ENCODE results near the gene WDR82.

The WDR82 gene

GRCh38 chr3:52227766-52228165 lies 50.7 kb downstream of the WDR82 start:
- DNase-seq (ENCODE audit: insufficient read length, low spot score) (no peak), FAIRE-seq (no peak)

- FAIRE-seq (no peak), DNase-seq (ENCODE audit: insufficient read length, low spot score) (no peak)
These were observed 51.3 kb downstream of the WDR82 start for GRCh38 chr3:52227117-52227516.

GRCh38 chr3:52226229-52226817 lies 52.1 kb downstream of the WDR82 start:
- FAIRE-seq, result peak; percentile 80
- DNase-seq (ENCODE audit: insufficient read length, low spot score), result no peak

GRCh38 chr3:52225452-52226228 lies 52.8 kb downstream of the WDR82 start, which contains the start of gene TLR9:
Gene TLR9, minus strand, starts transcription at chr3:52225645. Its CDS starts 116 bp downstream, at chr3:52225529.
- DNase-seq (ENCODE audit: insufficient read length, low spot score) (peak; percentile 80), FAIRE-seq (peak; percentile 95)

- FAIRE-seq (no peak), DNase-seq (ENCODE audit: insufficient read length, low spot score) (no peak)
These were observed 54.7 kb downstream of the WDR82 start for GRCh38 chr3:52223449-52224408.

- DNase-seq (ENCODE audit: insufficient read length, low spot score), result no peak
- FAIRE-seq, result no peak
These were observed 55.9 kb downstream of the WDR82 start for GRCh38 chr3:52222319-52223221.

- FAIRE-seq (no peak), DNase-seq (ENCODE audit: insufficient read length, low spot score) (no peak)
These were observed 56.7 kb downstream of the WDR82 start for GRCh38 chr3:52221563-52222318.

- FAIRE-seq (no peak), DNase-seq (ENCODE audit: insufficient read length, low spot score) (no peak)
These were observed 57.3 kb downstream of the WDR82 start for GRCh38 chr3:52221141-52221562.

GRCh38 chr3:52220380-52221026 lies 57.9 kb downstream of the WDR82 start:
- peak; percentile 78 for DNase-seq (ENCODE audit: insufficient read length, low spot score)
- FAIRE-seq, result peak; percentile 88

GRCh38 chr3:52218937-52219650 lies 59.4 kb downstream of the WDR82 start:
- FAIRE-seq, result peak; percentile 8
- DNase-seq (ENCODE audit: insufficient read length, low spot score), result no peak

- FAIRE-seq (no peak), DNase-seq (ENCODE audit: insufficient read length, low spot score) (no peak)
These were observed 60.0 kb downstream of the WDR82 start for GRCh38 chr3:52218454-52218853.

- DNase-seq (ENCODE audit: insufficient read length, low spot score) (no peak), FAIRE-seq (peak; percentile 8)
These were observed 60.4 kb downstream of the WDR82 start for GRCh38 chr3:52218026-52218425.

GRCh38 chr3:52217409-52217805 lies 61.0 kb downstream of the WDR82 start:
- FAIRE-seq, result no peak
- DNase-seq (ENCODE audit: insufficient read length, low spot score), result no peak

- no peak for DNase-seq (ENCODE audit: insufficient read length, low spot score)
- FAIRE-seq, result no peak
These were observed 61.7 kb downstream of the WDR82 start for GRCh38 chr3:52216585-52217408.

- FAIRE-seq (no peak), DNase-seq (ENCODE audit: insufficient read length, low spot score) (no peak)
These were observed 63.1 kb downstream of the WDR82 start for GRCh38 chr3:52215351-52215750.

- FAIRE-seq, result no peak
- no peak for DNase-seq (ENCODE audit: insufficient read length, low spot score)
These were observed 64.5 kb downstream of the WDR82 start for GRCh38 chr3:52213901-52214300.

GRCh38 chr3:52213005-52213404 lies 65.4 kb downstream of the WDR82 start:
- DNase-seq (ENCODE audit: insufficient read length, low spot score), result no peak
- FAIRE-seq, result no peak

Measured in GM19239 (cell line).